ENCODE measurements around the gene PID1. TPM values are rescaled to one million over a fixed set of nuclear protein-coding genes. Genes with fewer than 3 reads are reported as not detected.

Gene PID1
- total RNA-seq, 4 donors from 2014 or later: 6.4 to 20.6 (median 14.5) TPM

DNA sequence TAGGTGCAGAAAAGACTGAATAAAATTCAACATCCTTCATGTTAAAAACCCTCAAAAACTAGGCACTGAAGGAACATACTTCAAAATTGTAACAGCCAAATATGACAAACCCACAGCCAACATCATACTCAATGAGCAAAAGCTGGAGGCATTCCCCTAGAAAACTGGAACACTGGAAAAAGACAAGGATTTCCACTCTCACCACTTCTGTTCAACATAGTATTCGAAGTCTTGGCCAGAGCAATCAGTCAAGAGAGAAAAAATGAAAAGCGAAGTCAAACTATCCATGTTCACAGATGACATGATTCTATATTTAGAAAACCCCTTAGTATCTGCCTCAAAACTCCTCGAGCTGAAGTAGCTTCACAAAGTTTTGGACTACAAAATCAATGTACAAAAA lies 282.3 kb downstream of the PID1 start:
- WGBS: 58% methylated on average over 3 of the region's 3 CpGs

DNA sequence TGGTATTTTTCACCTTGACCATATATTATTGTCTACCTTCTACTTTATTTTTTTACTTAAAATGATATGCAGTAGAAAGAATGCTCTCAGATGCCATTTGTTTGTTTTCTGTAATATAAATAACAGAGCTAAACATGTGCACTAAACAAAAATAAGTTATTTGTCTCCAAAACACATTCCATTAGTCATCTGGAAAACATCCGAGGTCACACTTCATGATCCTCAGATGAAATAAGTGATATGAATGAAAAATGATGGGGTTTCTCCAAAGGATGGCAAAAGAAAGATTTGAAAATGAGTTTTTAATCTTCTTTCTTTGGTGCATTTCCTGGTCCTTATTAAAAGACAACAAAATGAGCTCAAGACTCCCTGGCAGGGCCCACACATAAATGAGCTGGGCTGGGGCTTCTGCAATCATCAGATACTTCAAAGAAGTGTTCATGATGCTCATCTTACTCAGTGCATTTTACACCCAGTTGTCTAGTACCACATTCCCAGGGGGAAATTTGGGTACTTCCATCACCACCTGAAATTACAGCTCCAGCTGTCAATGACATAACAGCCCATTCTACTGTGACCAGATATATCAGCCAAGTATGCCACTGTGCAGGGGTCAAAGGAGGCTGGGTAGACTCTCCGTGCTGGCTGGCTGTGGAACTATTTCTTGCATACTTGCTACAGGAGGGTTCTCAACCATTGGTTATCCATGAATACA lies 283.5 kb downstream of the PID1 start:
- Histone ChIP-seq H3K27me3 (no peaks in the 10 kb centered on the region), H3K4me3 (no peak overlapping the region), H3K9me3 (no peaks in the 10 kb centered on the region), H3K4me1 (no peaks in the 10 kb centered on the region), H3K27ac (no peak overlapping the region), H3K36me3 (no peaks in the 10 kb centered on the region)
- whole genome bisulfite sequencing: 31% methylated on average over 2 of the region's 2 CpGs
- no peak for DNase-seq (ENCODE audit: low spot score in 2 of 2)
- TF ChIP-seq, protein P1, sequence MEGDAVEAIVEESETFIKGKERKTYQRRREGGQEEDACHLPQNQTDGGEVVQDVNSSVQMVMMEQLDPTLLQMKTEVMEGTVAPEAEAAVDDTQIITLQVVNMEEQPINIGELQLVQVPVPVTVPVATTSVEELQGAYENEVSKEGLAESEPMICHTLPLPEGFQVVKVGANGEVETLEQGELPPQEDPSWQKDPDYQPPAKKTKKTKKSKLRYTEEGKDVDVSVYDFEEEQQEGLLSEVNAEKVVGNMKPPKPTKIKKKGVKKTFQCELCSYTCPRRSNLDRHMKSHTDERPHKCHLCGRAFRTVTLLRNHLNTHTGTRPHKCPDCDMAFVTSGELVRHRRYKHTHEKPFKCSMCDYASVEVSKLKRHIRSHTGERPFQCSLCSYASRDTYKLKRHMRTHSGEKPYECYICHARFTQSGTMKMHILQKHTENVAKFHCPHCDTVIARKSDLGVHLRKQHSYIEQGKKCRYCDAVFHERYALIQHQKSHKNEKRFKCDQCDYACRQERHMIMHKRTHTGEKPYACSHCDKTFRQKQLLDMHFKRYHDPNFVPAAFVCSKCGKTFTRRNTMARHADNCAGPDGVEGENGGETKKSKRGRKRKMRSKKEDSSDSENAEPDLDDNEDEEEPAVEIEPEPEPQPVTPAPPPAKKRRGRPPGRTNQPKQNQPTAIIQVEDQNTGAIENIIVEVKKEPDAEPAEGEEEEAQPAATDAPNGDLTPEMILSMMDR (IDR thresholded peaks at IDR 0.05): no peak
- TF ChIP-seq POLR2A (IDR thresholded peaks at IDR 0.05) (no peak), POLR2AphosphoS5 (IDR thresholded peaks at IDR 0.05) (no peak), EP300 (IDR thresholded peaks at IDR 0.05) (no peak)

More for the DNA sequence above, 282.3 kb downstream of the PID1 start:
- Histone ChIP-seq H3K36me3 (no peaks in the 10 kb centered on the region), H3K27me3 (no peaks in the 10 kb centered on the region), H3K9me3 (no peaks in the 10 kb centered on the region), H3K4me3 (no peak overlapping the region), H3K4me1 (no peaks in the 10 kb centered on the region), H3K27ac (no peak overlapping the region)
- TF ChIP-seq POLR2A (IDR thresholded peaks at IDR 0.05): no peak
- no peak for TF ChIP-seq POLR2AphosphoS5 (IDR thresholded peaks at IDR 0.05)
- TF ChIP-seq, protein P1 (IDR thresholded peaks at IDR 0.05): no peak
- TF ChIP-seq EP300 (IDR thresholded peaks at IDR 0.05): no peak
- no peak for DNase-seq (ENCODE audit: low spot score in 2 of 2)

DNA sequence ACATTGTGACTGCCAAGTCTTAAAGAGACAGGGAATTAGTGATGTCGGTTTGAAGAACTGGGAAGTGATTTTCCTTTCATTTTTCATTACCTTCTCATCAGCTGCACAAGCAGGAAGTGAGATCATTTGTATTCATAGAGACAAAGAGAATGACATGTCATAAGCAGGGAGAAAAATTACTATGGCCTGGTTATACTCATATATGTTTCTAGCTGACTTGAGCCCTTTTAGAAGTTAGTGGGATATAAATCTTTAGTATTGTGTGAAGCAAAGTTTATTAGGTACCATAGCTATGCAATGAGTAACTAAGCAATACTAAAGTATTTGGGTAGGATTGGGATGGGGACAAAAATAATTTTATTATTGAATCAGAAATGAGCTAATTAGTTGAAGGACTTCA lies 284.1 kb downstream of the PID1 start:
- H3K27ac ChIP-seq: no peak overlapping the region
- H3K9me3 ChIP-seq: no peaks in the 10 kb centered on the region
- WGBS: 28% methylated on average over 1 of the region's 1 CpG
- H3K4me3 ChIP-seq: no peak overlapping the region
- no peaks in the 10 kb centered on the region for H3K36me3 ChIP-seq
- no peak for TF ChIP-seq POLR2AphosphoS5 (IDR thresholded peaks at IDR 0.05)
- TF ChIP-seq EP300 (IDR thresholded peaks at IDR 0.05): no peak
- TF ChIP-seq, protein P1 (IDR thresholded peaks at IDR 0.05): no peak
- no peak for TF ChIP-seq POLR2A (IDR thresholded peaks at IDR 0.05)
- no peaks in the 10 kb centered on the region for H3K4me1 ChIP-seq
- no peak for DNase-seq (ENCODE audit: low spot score in 2 of 2)
- no peaks in the 10 kb centered on the region for H3K27me3 ChIP-seq

DNA sequence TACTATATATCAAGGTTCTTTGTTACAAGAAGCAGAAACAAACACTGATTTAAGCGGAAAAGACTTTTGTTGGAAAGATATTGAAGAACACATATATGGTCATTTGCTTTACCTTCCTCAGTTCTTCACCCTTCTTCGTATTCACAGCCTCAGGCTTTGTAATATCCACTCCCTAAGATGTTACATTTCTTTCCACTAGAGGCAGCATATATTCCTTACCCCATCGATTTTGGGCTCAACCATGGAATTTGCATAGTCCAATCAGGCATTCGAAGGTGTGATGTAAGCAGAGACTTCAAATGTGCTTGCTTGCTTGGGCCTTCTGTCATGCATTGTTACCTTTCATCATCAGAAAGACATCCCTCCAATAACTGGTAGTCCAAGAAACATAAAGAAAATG lies 287.4 kb downstream of the PID1 start:
- Histone ChIP-seq H3K36me3 (no peaks in the 10 kb centered on the region), H3K4me3 (no peak overlapping the region), H3K9me3 (no peaks in the 10 kb centered on the region), H3K27me3 (no peaks in the 10 kb centered on the region), H3K27ac (no peak overlapping the region), H3K4me1 (no peaks in the 10 kb centered on the region)
- no peak for TF ChIP-seq POLR2A (IDR thresholded peaks at IDR 0.05)
- TF ChIP-seq EP300 (IDR thresholded peaks at IDR 0.05): no peak
- no peak for TF ChIP-seq POLR2AphosphoS5 (IDR thresholded peaks at IDR 0.05)
- TF ChIP-seq, protein P1 (IDR thresholded peaks at IDR 0.05): no peak
- no peak for DNase-seq (ENCODE audit: low spot score in 2 of 2)
- 87% methylated on average over 4 of the region's 4 CpGs for WGBS

DNA sequence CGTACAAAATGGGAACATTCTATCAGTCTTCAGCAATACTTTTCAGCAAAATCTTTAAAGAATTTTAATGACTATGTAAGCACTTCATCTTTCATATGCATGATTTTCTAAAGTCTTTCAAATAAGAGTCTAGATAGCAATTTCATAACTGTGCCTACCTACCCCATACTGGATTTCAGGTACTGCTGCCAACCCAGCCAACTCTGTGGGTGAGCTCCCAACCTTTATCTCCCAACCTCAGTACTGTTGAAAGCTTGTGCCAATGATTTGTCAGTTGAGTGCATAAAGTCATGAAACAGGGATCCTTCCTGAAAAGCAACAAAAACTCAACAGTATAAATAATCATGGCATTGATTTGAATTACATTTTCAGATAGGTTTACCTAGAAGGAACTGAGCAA lies 296.9 kb downstream of the PID1 start:
- DNase-seq (ENCODE audit: low spot score in 2 of 2): no peak
- Histone ChIP-seq H3K27me3 (no peaks in the 10 kb centered on the region), H3K4me1 (no peaks in the 10 kb centered on the region), H3K27ac (no peak overlapping the region), H3K9me3 (no peaks in the 10 kb centered on the region), H3K36me3 (no peaks in the 10 kb centered on the region), H3K4me3 (no peak overlapping the region)
- WGBS: 86% methylated on average over 1 of the region's 1 CpG
- TF ChIP-seq EP300 (IDR thresholded peaks at IDR 0.05) (no peak), POLR2A (IDR thresholded peaks at IDR 0.05) (no peak)

Measured in suprapubic skin (tissue), 4 donors.